ENCODE results near the gene NRSN2. TPM values are rescaled to one million over a fixed set of nuclear protein-coding genes. Genes with fewer than 3 reads are reported as not detected.

The NRSN2 gene
- total RNA-seq, 6 donors from 2014 or later, result 13.6 to 30.8 (median 25.6) TPM

- Histone ChIP-seq H3K9me3 (no peaks in the 10 kb centered on the region), H3K36me3 (no peaks in the 10 kb centered on the region), H3K4me1 (peaks cover 12 to 23% (median 19%) of the 10 kb centered on the region in 4 donors), H3K4me3 (no peak overlapping the region), H3K27me3 (no peaks in the 10 kb centered on the region), H3K27ac (no peak overlapping the region)
- TF ChIP-seq POLR2A (IDR thresholded peaks at IDR 0.05), result no peak
- no peak for TF ChIP-seq EP300 (IDR thresholded peaks at IDR 0.05)
- TF ChIP-seq POLR2AphosphoS5 (IDR thresholded peaks at IDR 0.05), result no peak
- TF ChIP-seq CTCF (IDR thresholded peaks at IDR 0.05), result no peak
- ATAC-seq (ENCODE audit: low FRiP score in 2 of 2), result no peak
- DNase-seq, result no peak
These were observed 3.8 kb upstream of the NRSN2 start for GRCh38 chr20:343107-343506.

GRCh38 chr20:346033-346639 is 775 bp upstream of the NRSN2 start:
- ATAC-seq (ENCODE audit: low FRiP score in 2 of 2), result no peak
- peaks cover 18 to 35% (median 23%) of the 10 kb centered on the region in 4 donors for H3K4me1 ChIP-seq
- H3K36me3 ChIP-seq, result peaks cover 0 to 5% (median 2%) of the 10 kb centered on the region in 4 donors
- no peak for TF ChIP-seq POLR2A (IDR thresholded peaks at IDR 0.05)
- TF ChIP-seq CTCF (IDR thresholded peaks at IDR 0.05), result no peak
- TF ChIP-seq POLR2AphosphoS5 (IDR thresholded peaks at IDR 0.05), result no peak
- no peak for TF ChIP-seq EP300 (IDR thresholded peaks at IDR 0.05)
- peak overlapping the region; percentile 88 to 95 (median 92) for H3K27ac ChIP-seq
- no peak for DNase-seq
- peak overlapping the region; percentile 68 to 95 (median 85) for H3K4me3 ChIP-seq
- no peaks in the 10 kb centered on the region for H3K9me3 ChIP-seq
- H3K27me3 ChIP-seq, result no peaks in the 10 kb centered on the region
- 72 to 76% methylated on average over 9 of the region's 9 CpGs for WGBS, 2 donors

- ATAC-seq (ENCODE audit: low FRiP score in 2 of 2), result no peak
- WGBS, 2 donors, result 0% methylated on average over 2 to 19 of the region's 19 CpGs
- Histone ChIP-seq H3K36me3 (peaks cover 0 to 5% (median 2%) of the 10 kb centered on the region in 4 donors), H3K4me1 (peaks cover 18 to 35% (median 23%) of the 10 kb centered on the region in 4 donors), H3K27ac (peak overlapping the region; percentile 88 to 95 (median 92)), H3K27me3 (no peaks in the 10 kb centered on the region), H3K4me3 (peak overlapping the region; percentile 68 to 95 (median 85)), H3K9me3 (no peaks in the 10 kb centered on the region)
- no peak for DNase-seq
- TF ChIP-seq CTCF (IDR thresholded peaks at IDR 0.05) (no peak), POLR2A (IDR thresholded peaks at IDR 0.05) (no peak), EP300 (IDR thresholded peaks at IDR 0.05) (no peak), POLR2AphosphoS5 (IDR thresholded peaks at IDR 0.05) (no peak)
These were observed 367 bp downstream of the NRSN2 start for GRCh38 chr20:347317-347639.

GRCh38 chr20:347640-348484 is 951 bp downstream of the NRSN2 start:
- Histone ChIP-seq H3K36me3 (peaks cover 0 to 5% (median 2%) of the 10 kb centered on the region in 4 donors), H3K27ac (peak overlapping the region; percentile 88 to 95 (median 92)), H3K9me3 (no peaks in the 10 kb centered on the region), H3K4me3 (peak overlapping the region; percentile 68 to 95 (median 85)), H3K27me3 (no peaks in the 10 kb centered on the region), H3K4me1 (peaks cover 18 to 35% (median 23%) of the 10 kb centered on the region in 4 donors)
- ATAC-seq (ENCODE audit: low FRiP score in 2 of 2) (peak; percentile 93 to 95), DNase-seq (peak; percentile 94 to 95)
- TF ChIP-seq POLR2A (IDR thresholded peaks at IDR 0.05) (peak in 3 of 4 donors; percentile 49 to 67 (median 54)), POLR2AphosphoS5 (IDR thresholded peaks at IDR 0.05) (peak; percentile 71 to 78), CTCF (IDR thresholded peaks at IDR 0.05) (peak in 1 of 6 experiments; percentile 27), EP300 (IDR thresholded peaks at IDR 0.05) (no peak)
- 1% methylated on average over 39 to 60 of the region's 61 CpGs for WGBS, 2 donors
